HPDE6-E6E7 (cell line): ENCODE results near the gene GTPBP2.
A peak's percentile ranks its signal among the peaks of the same experiment; 100 is the strongest.

Experiments used
- DNase-seq: peaks from one replicate; pipeline ENCODE4 v3.0.0; 2011; ENCODE audit warnings: missing footprints; ENCODE audit errors: extremely low spot score

GTPBP2 gene, protein sequence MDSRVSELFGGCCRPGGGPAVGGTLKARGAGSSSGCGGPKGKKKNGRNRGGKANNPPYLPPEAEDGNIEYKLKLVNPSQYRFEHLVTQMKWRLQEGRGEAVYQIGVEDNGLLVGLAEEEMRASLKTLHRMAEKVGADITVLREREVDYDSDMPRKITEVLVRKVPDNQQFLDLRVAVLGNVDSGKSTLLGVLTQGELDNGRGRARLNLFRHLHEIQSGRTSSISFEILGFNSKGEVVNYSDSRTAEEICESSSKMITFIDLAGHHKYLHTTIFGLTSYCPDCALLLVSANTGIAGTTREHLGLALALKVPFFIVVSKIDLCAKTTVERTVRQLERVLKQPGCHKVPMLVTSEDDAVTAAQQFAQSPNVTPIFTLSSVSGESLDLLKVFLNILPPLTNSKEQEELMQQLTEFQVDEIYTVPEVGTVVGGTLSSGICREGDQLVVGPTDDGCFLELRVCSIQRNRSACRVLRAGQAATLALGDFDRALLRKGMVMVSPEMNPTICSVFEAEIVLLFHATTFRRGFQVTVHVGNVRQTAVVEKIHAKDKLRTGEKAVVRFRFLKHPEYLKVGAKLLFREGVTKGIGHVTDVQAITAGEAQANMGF

DNA sequence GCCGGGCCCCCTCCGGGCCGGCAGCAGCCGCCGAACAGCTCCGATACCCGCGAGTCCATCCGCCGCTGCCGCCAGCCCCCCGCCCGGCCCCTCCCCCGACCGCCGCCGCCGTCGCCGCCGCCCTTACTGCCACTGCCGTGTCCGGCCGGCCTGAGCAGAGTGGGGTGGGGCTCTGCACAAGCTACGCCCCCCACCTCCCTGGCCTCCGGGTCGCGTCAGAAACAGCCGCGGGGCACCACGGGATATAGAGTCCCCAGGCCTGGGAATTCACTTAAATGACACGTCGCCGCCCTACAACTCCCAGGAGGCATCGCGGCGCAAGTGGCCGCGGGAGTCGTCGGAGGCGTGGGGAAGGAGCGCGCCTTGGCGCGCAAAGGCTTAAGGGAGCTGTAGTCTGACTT is at the start of gene GTPBP2:
TSS of gene GTPBP2 (minus strand) at position 161 of the 401 bp plus-strand sequence. CDS start at position 59, 102 bp downstream.
- DNase-seq: peak; percentile 90

DNA sequence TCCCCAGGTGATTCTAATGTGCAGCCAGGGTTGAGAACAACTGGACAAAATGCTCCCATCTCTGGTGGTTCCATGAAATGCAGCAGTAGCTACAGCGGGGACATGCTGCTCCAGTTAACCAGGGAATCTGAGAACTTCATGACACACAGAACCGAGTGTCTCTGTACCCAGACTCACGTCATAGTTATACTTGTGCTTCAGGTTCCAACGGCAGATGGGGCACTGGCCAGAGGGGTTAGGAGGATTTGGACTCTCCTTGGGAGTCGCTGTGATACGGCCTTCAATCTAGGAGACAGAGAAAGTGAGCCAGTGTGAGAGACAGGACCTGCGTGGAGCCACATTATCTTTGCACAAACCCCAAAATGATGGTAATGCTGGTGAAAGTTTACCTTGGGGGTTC is 49.3 kb upstream of the GTPBP2 start:
- DNase-seq: no peak

DNA sequence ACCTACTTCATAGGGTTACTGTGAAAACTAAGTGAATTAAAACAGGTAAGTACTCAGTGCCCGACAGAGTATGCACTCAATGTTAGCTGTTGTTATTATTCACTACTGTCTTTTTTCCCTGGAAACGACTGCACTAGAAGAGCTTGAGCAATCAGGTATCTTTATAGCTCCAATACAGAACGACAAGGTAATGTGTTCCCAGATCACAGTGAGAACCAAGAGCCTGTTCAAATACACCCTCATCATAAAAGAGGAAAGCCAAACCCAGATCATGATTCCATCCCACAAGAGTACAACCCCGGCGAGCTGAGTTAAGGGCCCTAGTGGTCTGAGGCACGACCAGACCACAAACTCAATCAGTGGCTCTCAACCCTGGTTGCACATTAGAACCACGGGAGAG is 48.7 kb upstream of the GTPBP2 start:
- DNase-seq: no peak

DNA sequence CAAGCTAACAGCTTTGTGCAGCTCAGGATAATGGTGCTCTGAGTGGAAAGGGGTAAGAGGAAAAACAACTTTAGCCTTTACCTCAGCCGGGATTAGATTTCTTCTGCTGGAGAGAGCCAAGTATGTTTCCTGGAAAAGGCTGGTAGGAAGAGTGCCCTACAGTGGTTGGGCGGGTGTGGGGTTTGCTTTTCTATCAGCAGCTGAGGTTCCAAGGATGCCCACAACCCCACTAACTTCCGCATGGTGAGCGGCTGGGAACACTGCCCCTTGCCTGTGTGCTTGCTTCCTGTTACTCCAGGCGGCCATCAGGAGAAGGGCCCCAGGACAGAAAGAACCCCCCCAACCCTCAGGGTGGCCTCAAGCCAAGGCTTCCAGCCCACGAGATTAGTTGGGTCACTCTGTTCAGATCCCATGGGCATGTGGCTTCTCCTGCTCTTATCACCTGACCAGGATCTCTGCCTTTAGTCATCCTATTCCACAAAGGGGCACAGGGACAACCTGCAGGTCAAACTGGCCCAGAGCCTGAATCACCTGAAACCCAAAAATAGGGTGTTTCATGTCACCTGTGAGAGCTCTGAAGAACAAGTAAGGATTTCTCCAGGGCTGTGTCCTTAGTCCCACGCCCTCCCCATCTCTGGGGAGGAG is 48.0 kb upstream of the GTPBP2 start:
- no peak for DNase-seq

DNA sequence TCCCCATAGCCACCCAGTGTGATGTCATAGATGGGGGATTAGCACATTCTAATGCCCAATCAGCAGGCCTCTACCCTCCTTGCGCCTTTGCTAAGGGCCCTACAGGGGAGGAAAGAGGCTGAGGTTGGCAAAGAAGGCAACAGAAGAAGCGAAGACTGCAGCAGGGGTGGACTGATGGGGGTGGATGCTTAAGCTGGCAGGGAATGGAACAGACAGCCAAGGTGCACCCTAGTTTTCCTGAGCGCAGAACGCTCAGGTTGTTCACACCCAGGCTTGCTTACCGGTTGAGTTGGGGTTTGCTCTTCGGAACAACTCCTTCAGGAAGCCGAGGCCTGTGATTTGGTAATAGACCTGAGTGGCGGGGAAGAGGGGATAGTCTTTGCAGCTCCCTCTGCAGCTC is 45.9 kb upstream of the GTPBP2 start:
- DNase-seq: no peak

DNA sequence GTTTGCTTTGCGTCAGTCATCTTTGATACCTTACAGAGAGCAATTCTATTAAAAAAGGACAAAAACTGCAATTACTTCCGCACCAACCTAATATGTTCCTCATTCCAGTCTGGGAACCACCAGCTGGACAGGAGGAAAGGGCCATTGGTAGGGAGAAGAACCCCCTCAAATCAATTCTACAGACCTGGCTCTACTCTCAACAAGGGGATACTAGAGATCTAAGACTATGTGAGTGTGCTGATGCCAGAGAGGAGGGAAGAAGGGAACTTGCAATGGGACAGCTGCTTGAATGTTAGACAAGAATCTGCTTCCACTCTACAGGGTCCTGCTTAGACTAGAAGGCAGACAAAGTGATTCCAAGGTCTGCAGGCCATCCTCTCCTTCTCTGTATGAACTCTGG is 45.2 kb upstream of the GTPBP2 start:
- no peak for DNase-seq

DNA sequence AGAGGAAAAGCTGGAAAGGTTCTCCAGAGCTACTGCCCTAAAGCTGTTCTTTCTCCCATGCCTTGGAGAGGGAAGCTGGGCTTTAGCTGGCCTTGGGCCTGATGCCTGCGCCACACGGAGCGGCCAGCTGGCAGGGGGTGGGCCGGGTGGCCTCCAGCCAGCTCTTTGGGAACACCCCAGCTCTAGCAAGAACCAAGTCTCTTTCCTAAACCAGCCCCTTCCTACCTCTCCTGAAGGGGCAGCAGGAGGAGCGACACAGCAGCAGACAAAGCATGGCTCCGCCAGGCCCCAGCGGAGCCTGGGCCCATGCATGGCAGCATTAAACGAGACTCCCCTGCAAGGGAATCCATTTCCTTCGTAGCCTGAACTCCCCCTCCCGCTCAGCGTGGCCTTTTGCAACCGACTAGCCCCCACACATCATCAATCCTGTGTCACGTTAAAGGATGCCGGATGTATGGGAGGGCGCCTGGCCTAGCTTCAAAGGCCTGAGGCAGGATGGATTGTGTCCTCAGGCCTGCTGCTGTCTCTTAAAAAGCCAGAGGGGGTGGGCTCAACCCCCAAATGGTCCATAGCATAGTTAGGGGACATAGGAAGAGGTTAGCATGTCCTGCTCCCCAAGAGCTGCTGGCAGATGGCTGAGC is 44.5 kb upstream of the GTPBP2 start:
- no peak for DNase-seq

DNA sequence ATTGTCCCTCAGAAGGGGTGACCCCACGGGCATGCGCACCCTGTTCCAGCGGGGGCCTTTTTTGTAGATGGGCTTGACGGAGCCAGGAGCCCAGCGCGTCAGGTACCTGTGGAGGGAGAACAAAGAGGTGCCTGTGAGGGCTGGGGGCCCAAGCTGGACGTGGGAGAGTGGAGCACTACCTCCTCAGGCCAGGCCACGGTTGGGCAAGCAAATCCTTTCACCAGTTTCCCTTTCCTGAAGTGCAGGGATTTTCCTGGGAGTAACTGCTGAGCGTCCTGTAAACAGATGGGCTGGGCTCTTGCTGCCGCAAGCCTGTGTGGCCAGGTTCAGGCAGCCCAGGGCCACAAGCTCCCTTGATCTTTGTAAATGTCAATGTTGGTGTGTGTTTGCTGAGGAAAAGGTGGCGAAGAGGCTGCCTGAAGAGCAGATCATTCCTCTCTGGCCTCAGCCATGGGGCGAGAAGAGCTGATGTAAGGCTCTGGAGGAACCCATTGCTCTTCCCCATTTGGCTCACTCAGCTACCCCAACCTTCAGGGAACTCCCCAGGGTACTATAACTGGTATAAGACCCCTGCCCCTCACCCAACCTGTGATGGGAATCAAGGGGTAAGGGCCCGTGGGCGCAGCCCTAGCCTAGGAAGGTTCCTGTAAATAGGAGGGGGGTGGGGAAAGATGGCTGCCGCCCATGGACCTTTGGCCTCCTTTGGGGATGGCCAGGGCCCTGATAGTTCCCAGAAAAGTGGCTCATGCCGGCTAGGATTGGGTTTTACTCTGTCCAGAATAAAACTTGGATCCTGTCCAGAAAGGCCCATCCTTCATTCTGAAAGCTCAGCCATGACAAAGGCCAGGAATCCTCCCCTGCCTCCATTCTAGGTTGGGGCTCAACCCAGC is 43.0 kb upstream of the GTPBP2 start:
- DNase-seq: no peak

DNA sequence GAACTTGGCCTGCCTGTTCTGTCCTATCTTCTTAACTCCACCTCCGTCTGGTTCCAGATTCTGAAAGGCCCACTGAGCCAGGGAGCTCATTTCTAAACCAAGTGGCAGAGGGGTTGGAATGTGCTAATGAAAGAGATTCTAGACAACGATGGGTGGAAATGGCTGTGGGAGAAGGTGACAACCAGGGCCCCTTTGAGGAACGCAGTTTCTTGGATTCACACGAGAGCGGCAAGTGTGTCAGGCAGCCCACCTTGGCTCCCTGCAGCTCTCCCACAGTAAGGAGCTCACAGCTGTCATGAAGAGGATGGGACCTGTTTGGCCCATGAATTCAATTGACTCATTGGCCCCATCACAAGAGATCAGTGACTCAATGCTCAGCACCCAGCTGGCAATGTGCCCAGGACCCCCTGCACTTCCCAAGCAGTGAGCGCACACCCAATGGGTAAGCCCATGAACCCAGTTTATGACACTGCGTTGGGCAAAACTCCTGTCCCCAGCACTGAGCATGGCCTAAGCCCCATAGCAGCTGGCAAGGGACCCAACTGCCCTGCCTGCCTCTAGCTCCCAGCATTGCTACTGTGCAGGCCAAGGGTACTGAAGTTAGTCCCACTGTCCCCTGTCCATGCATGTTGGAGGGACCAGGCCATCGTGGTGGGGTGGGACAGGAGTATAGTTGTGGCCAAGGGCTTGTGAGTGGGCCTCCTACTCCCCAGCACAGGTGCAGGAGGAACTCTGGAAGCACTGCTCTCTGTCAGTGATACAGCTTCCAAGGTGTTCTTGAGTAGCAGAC is 42.1 kb upstream of the GTPBP2 start:
- DNase-seq: no peak

DNA sequence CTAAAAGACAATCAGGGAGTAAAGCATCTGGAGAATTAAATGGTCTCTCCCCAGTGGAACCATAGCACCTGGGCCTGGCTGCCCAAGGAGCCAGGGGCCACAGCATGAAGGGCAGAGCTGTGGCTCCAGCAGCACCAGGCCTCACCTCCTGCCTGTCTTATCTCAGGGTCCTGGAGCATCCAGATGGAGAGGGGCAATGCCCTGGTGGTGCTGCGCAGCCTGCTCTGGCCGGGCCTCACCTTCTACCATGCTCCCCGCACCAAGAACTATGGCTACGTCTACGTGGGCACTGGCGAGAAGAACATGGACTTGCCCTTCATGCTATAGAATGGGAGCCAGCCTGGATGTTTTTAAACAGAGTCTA is 41.5 kb upstream of the GTPBP2 start:
- DNase-seq: no peak

DNA sequence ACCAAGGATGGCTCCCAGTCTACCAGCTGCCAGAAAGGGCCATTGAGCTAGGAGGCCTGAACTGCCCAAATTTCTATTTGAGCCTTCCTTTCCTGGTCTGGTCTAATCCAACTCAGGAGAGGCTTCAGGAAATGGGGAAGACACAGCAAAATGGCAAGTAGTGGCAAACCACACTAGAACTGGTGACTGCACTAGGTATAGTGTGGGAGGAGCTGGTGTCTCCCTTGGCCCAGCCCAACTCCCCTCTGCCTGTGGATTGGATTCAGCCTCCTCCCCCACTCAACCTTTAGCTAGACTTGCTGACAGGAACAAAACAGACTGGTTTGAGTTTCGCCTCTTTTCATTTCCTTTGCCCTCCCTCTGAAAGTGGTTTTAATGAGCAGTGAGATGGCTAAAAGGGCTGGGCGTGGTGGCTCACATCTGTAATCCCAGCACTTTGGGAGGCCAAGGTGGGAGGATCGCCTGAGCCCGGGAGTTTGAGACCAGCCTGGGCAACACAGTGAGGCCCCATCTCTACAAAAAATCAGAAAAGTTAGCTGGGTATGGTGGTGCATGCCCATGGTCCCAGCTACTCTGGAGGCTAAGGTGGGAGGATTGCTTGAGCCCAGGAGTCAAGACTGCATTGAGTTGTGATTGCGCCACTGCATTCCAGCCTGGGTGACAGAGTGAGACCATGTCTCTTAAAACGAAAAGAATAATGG is 41.0 kb upstream of the GTPBP2 start:
- DNase-seq: no peak

DNA sequence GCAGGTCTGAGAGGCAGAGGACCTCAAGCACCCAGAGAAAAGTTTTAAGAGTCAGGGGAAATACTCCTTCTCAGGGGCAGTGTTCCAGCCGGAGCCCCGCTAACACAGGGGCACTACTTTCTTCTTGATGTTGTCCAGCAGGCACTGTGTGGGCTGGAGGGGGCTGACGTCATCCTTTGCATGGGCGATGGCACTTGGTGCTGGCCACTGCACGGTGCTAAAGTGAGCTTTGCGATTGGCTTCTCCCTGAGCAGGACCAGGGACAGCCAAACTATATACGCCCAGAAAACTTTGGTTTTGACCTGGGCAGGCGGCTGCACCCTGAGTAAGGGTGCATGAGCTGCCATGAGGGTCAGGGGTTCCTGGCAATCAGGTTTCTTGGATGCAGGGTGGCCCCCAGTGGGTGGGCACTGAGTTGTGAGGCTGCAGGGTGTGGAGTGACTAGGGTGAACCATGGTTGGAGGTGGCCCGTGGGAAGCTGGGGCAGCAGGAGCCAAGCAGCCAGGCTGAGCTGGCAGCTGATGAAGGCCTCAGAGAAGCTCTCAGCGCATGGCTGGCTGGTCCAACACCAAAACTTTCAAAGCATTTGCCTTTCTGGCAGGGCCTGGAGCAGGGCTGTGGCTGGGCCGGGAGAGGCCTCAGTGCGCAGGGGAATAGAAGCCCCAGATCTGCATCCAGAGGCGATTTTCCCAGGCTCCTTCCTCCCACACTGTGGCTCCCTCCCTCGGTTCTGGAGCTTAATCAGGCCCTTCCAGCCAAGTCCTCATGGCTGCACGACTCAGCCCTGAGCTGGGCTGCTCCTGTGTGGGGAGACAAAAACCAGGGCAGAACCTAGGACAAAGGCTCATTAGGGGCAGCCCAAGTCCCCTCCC is 40.2 kb upstream of the GTPBP2 start:
- no peak for DNase-seq

DNA sequence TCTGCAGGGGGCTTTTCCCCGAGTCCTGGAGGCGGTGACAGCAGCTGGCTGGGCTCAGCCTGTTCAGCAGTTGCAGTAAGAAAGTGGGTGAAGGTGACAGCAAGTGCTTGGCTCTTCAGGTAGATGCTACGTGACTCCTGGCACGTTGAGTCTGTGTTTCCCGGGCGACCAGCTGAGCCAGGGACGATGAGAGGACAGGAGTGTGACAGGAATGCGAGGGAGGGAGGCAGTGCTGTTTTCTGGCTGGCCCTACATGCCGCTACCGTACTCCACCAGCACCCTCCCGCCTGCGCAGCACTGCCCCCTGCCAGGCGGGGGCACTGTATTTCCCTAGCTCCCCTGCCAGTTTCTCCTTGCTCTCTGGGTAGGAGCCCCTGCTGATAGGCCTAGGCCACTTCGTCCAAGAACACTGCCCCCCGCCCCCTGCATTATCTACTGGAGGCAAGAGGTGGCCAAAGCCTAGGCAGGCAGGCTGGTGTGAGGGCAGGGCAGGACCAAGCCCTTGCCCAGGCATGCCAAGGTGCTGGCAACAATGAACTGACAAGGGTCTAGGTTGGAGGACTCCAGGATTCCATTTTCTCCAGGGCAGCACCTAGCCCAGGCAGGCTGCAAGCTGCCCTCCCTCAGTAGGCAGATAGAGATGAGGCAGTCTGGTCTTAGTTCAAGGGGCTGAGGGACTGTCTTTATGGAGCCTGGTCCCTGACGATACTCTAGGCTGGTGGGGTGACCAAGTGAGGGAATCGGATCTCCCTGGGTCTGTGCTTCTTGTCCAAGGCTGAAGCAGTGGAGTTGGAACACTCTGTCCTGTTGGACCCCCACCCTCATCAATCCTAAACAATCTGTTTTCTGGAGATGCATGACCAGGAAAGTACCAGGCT is 39.3 kb upstream of the GTPBP2 start:
- DNase-seq: peak; percentile 65

DNA sequence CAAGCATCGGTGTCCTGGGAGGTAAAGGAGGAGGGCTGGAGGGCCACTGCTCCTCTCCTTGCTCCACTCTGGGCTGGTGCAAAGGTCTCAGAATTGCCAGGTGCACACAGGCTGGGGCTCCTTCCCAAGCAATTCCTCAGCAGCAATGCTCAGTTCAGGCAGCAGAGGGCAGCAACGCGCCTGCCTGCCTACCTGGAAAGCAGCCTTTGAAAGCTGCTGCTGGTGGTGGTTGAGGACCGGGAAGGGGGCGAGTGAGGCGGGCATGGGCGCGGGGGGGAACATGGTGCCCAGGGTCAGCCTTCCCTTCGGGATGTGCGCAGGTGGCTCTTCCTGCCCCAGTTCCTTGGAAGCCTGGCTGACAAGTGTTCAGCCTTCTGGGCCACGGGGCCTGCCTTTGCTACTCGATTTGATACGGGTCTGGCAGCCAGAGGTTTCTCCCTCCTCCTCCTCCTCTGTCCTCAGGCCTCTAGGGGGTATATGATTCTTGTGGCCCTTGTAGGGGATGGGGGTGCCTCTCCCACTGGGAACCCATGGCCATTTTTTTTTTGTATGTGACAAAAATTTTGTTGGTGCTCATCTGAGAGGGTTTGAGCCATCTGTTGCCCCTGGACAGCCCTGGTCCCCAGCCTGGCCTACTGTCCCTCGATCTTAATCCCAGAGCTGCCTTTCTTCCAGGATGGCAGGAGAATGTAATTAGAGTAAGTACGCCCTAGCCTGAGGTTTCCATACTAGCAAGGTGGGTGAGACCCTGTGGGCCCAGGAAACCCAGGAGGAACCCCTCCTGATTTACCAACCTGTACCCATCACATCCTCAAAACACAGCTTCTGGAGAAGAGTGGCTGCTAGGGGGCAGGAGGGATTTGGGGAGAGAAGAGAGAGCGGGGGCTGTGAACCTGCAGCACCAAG is 38.4 kb upstream of the GTPBP2 start:
- DNase-seq: peak; percentile 75

DNA sequence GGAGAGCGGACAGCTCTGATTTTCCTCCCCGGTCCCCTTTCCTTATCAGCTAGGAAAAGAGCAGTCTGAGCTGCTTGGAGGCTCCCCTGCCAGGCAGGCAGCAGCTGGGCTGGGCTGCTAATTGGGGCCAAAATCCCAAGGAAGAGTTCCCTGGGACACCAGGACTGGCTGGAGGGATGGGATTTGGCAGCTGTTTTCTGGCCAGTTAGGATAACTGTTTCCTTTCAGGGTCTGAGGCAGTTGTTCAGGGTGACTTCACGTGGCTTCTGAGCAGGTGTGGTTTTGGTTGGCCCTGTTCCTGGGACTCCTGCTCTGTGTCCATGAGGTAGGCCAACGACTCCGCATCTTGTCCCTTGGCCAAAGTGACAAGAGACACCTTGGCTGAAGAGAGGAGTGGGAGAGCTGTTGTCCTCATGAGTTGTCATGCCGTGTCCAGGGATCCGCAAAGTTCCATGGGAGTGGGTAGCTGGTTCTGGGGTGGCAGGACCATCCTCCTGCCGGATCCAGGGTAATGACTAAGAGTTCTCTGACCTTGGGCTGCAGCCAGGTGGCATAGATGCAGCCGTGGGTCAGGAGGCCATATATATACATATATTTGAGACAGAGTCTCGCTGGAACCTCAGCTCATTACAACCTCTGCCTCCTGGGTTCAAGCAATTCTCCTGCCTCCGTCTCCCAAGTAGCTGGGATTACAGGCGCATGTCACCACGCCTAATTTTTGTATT is 37.3 kb upstream of the GTPBP2 start:
- no peak for DNase-seq

DNA sequence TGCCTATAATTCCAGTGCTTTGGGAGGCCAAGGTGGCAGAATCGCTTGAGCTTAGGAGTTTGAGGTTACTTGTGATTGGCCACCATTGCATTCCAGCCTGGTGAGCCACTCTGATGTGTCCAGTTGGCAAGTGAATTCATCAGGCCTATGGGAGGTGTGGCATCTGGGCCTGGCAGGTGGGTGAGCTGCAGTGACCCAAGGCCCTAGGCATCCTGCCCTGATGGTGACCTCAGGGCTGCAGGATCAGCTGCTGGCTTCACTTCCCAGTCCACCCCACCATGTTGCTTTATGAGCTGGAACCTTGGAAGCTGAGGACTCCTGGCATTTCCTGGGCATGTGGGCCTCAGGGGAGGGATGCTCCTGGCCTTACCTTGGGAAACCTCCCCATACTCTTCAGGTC is 36.3 kb upstream of the GTPBP2 start:
- DNase-seq: no peak
